Measurements from ENCODE around the gene ACD. TPM values are rescaled to one million over a fixed set of nuclear protein-coding genes. Genes with fewer than 3 reads are reported as not detected.
A peak's percentile ranks its signal among the peaks of the same experiment; 100 is the strongest.

Gene ACD
- total RNA-seq, 1 experiment from 2014 or later, result 34.1 TPM

- H3K23ac ChIP-seq (ENCODE audit: insufficient read length, low read depth, low read length), result no peak overlapping the region
- H3K14ac ChIP-seq (ENCODE audit: insufficient read depth, low read length), result no peak overlapping the region
- no CpG with 5 or more reads among the region's 1 CpG for WGBS (ENCODE audit: extremely low coverage, insufficient read length, low lambda C conversion rate)
- no peak overlapping the region for H3K9ac ChIP-seq (ENCODE audit: extremely low read depth, insufficient read length, low read length)
- no peaks in the 10 kb centered on the region; a peak in 1 of 5 replicates for H3K9me3 Mint-ChIP-seq
- peaks cover 7% of the 10 kb centered on the region; the same call in 1 of the 2 replicates for H3K79me2 ChIP-seq (ENCODE audit: insufficient read depth, low read length)
- H3K4me2 ChIP-seq (ENCODE audit: insufficient read depth, insufficient read length, low read length), result no peak overlapping the region
- no peak overlapping the region for H2BK120ac ChIP-seq (ENCODE audit: low read depth, low read length, poor library complexity, severe bottlenecking)
- H2BK15ac ChIP-seq (ENCODE audit: low read depth, low read length), result no peak overlapping the region
- no peak overlapping the region for H2AFZ ChIP-seq (ENCODE audit: low read length)
- H3K4ac ChIP-seq (ENCODE audit: low read depth, low read length), result no peak overlapping the region
- peaks cover 2 to 7% (median 5%) of the 10 kb centered on the region in 3 experiments; a peak in 4 of 7 replicates for H3K36me3 Mint-ChIP-seq (ENCODE audit: insufficient read depth in 1 of 3, low read depth in 3 of 3)
- H3K27me3 ChIP-seq (ENCODE audit: insufficient read depth, low read length), result no peaks in the 10 kb centered on the region; the same call in 1 of the 2 replicates
- no peak overlapping the region for H4K8ac ChIP-seq (replicated peaks; ENCODE audit: insufficient read length, low read depth, low read length)
- H3K23me2 ChIP-seq (ENCODE audit: insufficient read length, low read depth, low read length, poor library complexity, severe bottlenecking), result no peaks in the 10 kb centered on the region
- peak overlapping the region in 1 of 3 experiments; percentile 78; a peak in 2 of 7 replicates for H3K27ac Mint-ChIP-seq
- peaks cover 6% of the 10 kb centered on the region for H3K79me1 ChIP-seq (ENCODE audit: insufficient read depth, low read depth, low read length, poor library complexity, severe bottlenecking)
- no peaks in the 10 kb centered on the region for H3K27me3 Mint-ChIP-seq (ENCODE audit: low read depth)
- H4K20me1 ChIP-seq (ENCODE audit: control insufficient read depth, insufficient read depth, insufficient read length), result no peaks in the 10 kb centered on the region
- H2BK12ac ChIP-seq (ENCODE audit: insufficient read length, low read depth, low read length), result no peak overlapping the region
- peaks cover 4% of the 10 kb centered on the region; the same call in 1 of the 2 replicates for H3K4me1 ChIP-seq (ENCODE audit: insufficient read depth, low read length)
- H3T11ph ChIP-seq (ENCODE audit: low read length), result no peak overlapping the region
- no peak overlapping the region for H4K5ac ChIP-seq (ENCODE audit: insufficient read length, low read depth, low read length)
- H3K9me3 ChIP-seq (ENCODE audit: control insufficient read depth, low read depth, low read length), result no peaks in the 10 kb centered on the region
- no peak overlapping the region for H3K56ac ChIP-seq (ENCODE audit: insufficient read length, low read depth, low read length)
- no peak overlapping the region for H3K27ac ChIP-seq (ENCODE audit: insufficient read length, low read depth, low read length)
- TF ChIP-seq CTCF (conservative IDR thresholded peaks at IDR 0.05), result no peak
- H2BK20ac ChIP-seq (ENCODE audit: low read depth, low read length, poor library complexity, severe bottlenecking), result no peak overlapping the region
- peaks cover 21 to 26% of the 10 kb centered on the region in 2 experiments for H3K4me1 Mint-ChIP-seq
- H3K4me3 Mint-ChIP-seq, result no peak overlapping the region
- no peak for DNase-seq
- H3K18ac ChIP-seq (ENCODE audit: insufficient read length, low read depth, low read length), result no peak overlapping the region
- no peak overlapping the region for H4K91ac ChIP-seq (ENCODE audit: insufficient read length, low read depth, low read length)
- H2BK5ac ChIP-seq (ENCODE audit: insufficient read length, low read length), result no peak overlapping the region
- no peak overlapping the region for H2AK5ac ChIP-seq (ENCODE audit: insufficient read length, low read length)
These were observed 49.0 kb upstream of the ACD start for GRCh38 chr16:67709050-67709449.

Data from H9 (cell line).